ENCODE results near the gene SH3BGRL3. TPM values are rescaled to one million over a fixed set of nuclear protein-coding genes. Genes with fewer than 3 reads are reported as not detected.

The SH3BGRL3 gene
- polyA plus RNA-seq, 2 of the 4 experiments (the other 2 are of a cell fraction): 38.7 to 78.6 TPM

- Histone ChIP-seq H3K9me3 (peaks cover 6% of the 10 kb centered on the region), H3K4me3 (no peak overlapping the region), H3K4me1 (no peaks in the 10 kb centered on the region), H3K4me2 (no peak overlapping the region), H3K27ac (no peak overlapping the region)
- TF ChIP-seq MAZ (IDR thresholded peaks at IDR 0.05; ENCODE audit: borderline replicate concordance, low read depth, low read length) (no peak), SREBF2 (IDR thresholded peaks at IDR 0.05) (no peak), RCOR1 (IDR thresholded peaks at IDR 0.05; ENCODE audit: low read depth, low read length) (no peak), KDM1A (IDR thresholded peaks at IDR 0.05; ENCODE audit: low read depth) (no peak), RARB (CRISPR knock-in tag; IDR thresholded peaks at IDR 0.05) (no peak), POLR2AphosphoS2 (conservative IDR thresholded peaks at IDR 0.05; ENCODE audit: low read length) (no peak), PBX3 (IDR thresholded peaks at IDR 0.05) (no peak), MYC (IDR thresholded peaks at IDR 0.05; ENCODE audit: borderline replicate concordance, low read length) (no peak)
- ChIA-PET CTCF (interaction anchor here (2.1 to 4.1 kb wide), 3 partner anchors 11 to 56 kb away, joined by 10 to 12 read pairs (median 10); no protein-coding TSS in a partner anchor), POLR2A (no interaction called here)
- 94% methylated on average over 1 of the region's 1 CpG for WGBS (ENCODE audit: missing lambda C conversion rate)
- DNase-seq (ENCODE audit: low read depth in 1 of 2, low spot score in 1 of 2): no peak
- no peak for FAIRE-seq
- no peak for ATAC-seq
Measured at GRCh38 chr1:26265405-26265804, 14.5 kb upstream of the SH3BGRL3 start.

- Histone ChIP-seq H3K4me3 (no peak overlapping the region), H3K9me3 (peaks cover 6% of the 10 kb centered on the region), H3K27ac (no peak overlapping the region), H3K4me2 (no peak overlapping the region), H3K4me1 (no peaks in the 10 kb centered on the region)
- POLR2A ChIA-PET: interaction anchor here (0.6 kb wide), 1 partner anchor 39 kb away, joined by 3 read pairs; no protein-coding TSS in a partner anchor
- TF ChIP-seq MAX (IDR thresholded peaks at IDR 0.05): no peak
- no peak for TF ChIP-seq RNF2 (IDR thresholded peaks at IDR 0.05; ENCODE audit: borderline replicate concordance, low read depth)
- no peak for TF ChIP-seq ZFP36 (IDR thresholded peaks at IDR 0.05; ENCODE audit: borderline replicate concordance, partially characterized antibody)
- TF ChIP-seq MAZ (IDR thresholded peaks at IDR 0.05; ENCODE audit: borderline replicate concordance, low read depth, low read length): no peak
- no peak for TF ChIP-seq MAFK (IDR thresholded peaks at IDR 0.05; ENCODE audit: partially characterized antibody)
- no peak for TF ChIP-seq CBX2 (IDR thresholded peaks at IDR 0.05; ENCODE audit: borderline replicate concordance, low read depth)
- DNase-seq (ENCODE audit: low read depth in 1 of 2, low spot score in 1 of 2) (no peak), ATAC-seq (no peak), FAIRE-seq (no peak)
- CTCF ChIA-PET: interaction anchor here (0.8 to 4.1 kb wide), 4 partner anchors 11 to 148 kb away, joined by 3 to 12 read pairs (median 3); partner anchors contain the start of gene SH3BGRL3
- WGBS (ENCODE audit: missing lambda C conversion rate): 93% methylated on average over 9 of the region's 9 CpGs
Measured at GRCh38 chr1:26268290-26269197, 11.3 kb upstream of the SH3BGRL3 start.

GRCh38 chr1:26269198-26269550, 10.7 kb upstream of the SH3BGRL3 start:
- ChIA-PET CTCF (interaction anchor here (0.8 kb wide), 1 partner anchor 10 kb away, joined by 4 read pairs; no protein-coding TSS in a partner anchor), POLR2A (no interaction called here)
- H3K4me2 ChIP-seq: no peak overlapping the region
- ATAC-seq (no peak), FAIRE-seq (no peak), DNase-seq (ENCODE audit: low read depth in 1 of 2, low spot score in 1 of 2) (no peak)
- peaks cover 6% of the 10 kb centered on the region for H3K9me3 ChIP-seq
- no peak overlapping the region for H3K4me3 ChIP-seq
- TF ChIP-seq POLR2A (IDR thresholded peaks at IDR 0.05; ENCODE audit: low read length): no peak
- WGBS (ENCODE audit: missing lambda C conversion rate): 92% methylated on average over 4 of the region's 4 CpGs
- no peak overlapping the region for H3K27ac ChIP-seq
- no peaks in the 10 kb centered on the region for H3K4me1 ChIP-seq

GRCh38 chr1:26274801-26275425, 5.0 kb upstream of the SH3BGRL3 start:
- FAIRE-seq: no peak
- CTCF ChIA-PET: interaction anchor here (0.8 to 6.0 kb wide), 20 partner anchors 8 to 157 kb away, joined by 3 to 32 read pairs (median 4); partner anchors contain the start of gene LIN28A
- no peak for ATAC-seq
- no peak for TF ChIP-seq CHD4 (IDR thresholded peaks at IDR 0.05; ENCODE audit: borderline replicate concordance)
- TF ChIP-seq MAX (IDR thresholded peaks at IDR 0.05): no peak
- TF ChIP-seq POLR2AphosphoS2 (conservative IDR thresholded peaks at IDR 0.05; ENCODE audit: low read length): no peak
- no peak for TF ChIP-seq EHMT2 (IDR thresholded peaks at IDR 0.05; ENCODE audit: low read depth)
- TF ChIP-seq USF2 (IDR thresholded peaks at IDR 0.05): no peak
- no peak for TF ChIP-seq REST (IDR thresholded peaks at IDR 0.05)
- no peak for TF ChIP-seq ZSCAN20 (CRISPR knock-in tag; IDR thresholded peaks at IDR 0.05)
- TF ChIP-seq FOSL2 (IDR thresholded peaks at IDR 0.05): no peak
- no peak for TF ChIP-seq FOSL2 (CRISPR knock-in tag; IDR thresholded peaks at IDR 0.05)
- TF ChIP-seq GATA3 (IDR thresholded peaks at IDR 0.05; ENCODE audit: borderline replicate concordance): no peak
- no peak for TF ChIP-seq FOXS1 (CRISPR knock-in tag; IDR thresholded peaks at IDR 0.05)

More at GRCh38 chr1:26274801-26275425, 5.0 kb upstream of the SH3BGRL3 start:
- no peak overlapping the region; a peak in 1 of 6 replicates for H3K27ac ChIP-seq
- no peak overlapping the region for H3K4me3 ChIP-seq
- peaks cover 35% of the 10 kb centered on the region for H3K4me1 ChIP-seq
- DNase-seq (ENCODE audit: low read depth in 1 of 2, low spot score in 1 of 2): no peak
- no peaks in the 10 kb centered on the region for H3K9me3 ChIP-seq
- no peak overlapping the region; the same call in 2 of the 3 replicates for H3K4me2 ChIP-seq
- POLR2A ChIA-PET: no interaction called here
- WGBS (ENCODE audit: missing lambda C conversion rate): 79% methylated on average over 11 of the region's 11 CpGs

All from A549 (cell line).